ENCODE results near the gene IMPDH1. TPM values are rescaled to one million over a fixed set of nuclear protein-coding genes. Genes with fewer than 3 reads are reported as not detected.

Gene IMPDH1
- total and polyA plus RNA-seq, 2 experiments from 2014 or later: 34.7 to 70.5 TPM

- Histone ChIP-seq H3K4me3 (no peak overlapping the region), H3K4me1 (ENCODE audit: insufficient read depth) (no peaks in the 10 kb centered on the region), H3K4me2 (no peak overlapping the region), H3K79me2 (no peaks in the 10 kb centered on the region), H2AFZ (no peak overlapping the region), H3K27me3 (peaks cover 51% of the 10 kb centered on the region), H3K36me3 (replicated peaks; ENCODE audit: insufficient read depth, low read depth) (no peaks in the 10 kb centered on the region), H3K27ac (no peak overlapping the region), H3K9me3 (ENCODE audit: low read depth) (no peaks in the 10 kb centered on the region), H4K20me1 (ENCODE audit: insufficient read depth, poor library complexity, severe bottlenecking) (no peaks in the 10 kb centered on the region), H3K9me2 (replicated peaks; ENCODE audit: insufficient read depth) (no peaks in the 10 kb centered on the region)
- DNase-seq (ENCODE audit: low spot score): no peak
- TF ChIP-seq EZH2phosphoT487 (IDR thresholded peaks at IDR 0.05; ENCODE audit: low read depth, severe bottlenecking, unreplicated experiment) (no peak), EZH2 (IDR thresholded peaks at IDR 0.05; ENCODE audit: borderline replicate concordance) (no peak)
- TF ChIP-seq, protein P1, sequence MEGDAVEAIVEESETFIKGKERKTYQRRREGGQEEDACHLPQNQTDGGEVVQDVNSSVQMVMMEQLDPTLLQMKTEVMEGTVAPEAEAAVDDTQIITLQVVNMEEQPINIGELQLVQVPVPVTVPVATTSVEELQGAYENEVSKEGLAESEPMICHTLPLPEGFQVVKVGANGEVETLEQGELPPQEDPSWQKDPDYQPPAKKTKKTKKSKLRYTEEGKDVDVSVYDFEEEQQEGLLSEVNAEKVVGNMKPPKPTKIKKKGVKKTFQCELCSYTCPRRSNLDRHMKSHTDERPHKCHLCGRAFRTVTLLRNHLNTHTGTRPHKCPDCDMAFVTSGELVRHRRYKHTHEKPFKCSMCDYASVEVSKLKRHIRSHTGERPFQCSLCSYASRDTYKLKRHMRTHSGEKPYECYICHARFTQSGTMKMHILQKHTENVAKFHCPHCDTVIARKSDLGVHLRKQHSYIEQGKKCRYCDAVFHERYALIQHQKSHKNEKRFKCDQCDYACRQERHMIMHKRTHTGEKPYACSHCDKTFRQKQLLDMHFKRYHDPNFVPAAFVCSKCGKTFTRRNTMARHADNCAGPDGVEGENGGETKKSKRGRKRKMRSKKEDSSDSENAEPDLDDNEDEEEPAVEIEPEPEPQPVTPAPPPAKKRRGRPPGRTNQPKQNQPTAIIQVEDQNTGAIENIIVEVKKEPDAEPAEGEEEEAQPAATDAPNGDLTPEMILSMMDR (IDR thresholded peaks at IDR 0.05; ENCODE audit: poor library complexity): no peak
- 89% methylated on average over 29 of the region's 35 CpGs for WGBS (ENCODE audit: low lambda C conversion rate, missing lambda C conversion rate)
Measured at GRCh38 chr7:128350708-128351295, 59.0 kb downstream of the IMPDH1 start.

GRCh38 chr7:128349466-128349825, 60.3 kb downstream of the IMPDH1 start:
- no peak overlapping the region for H2AFZ ChIP-seq
- peaks cover 46% of the 10 kb centered on the region for H3K27me3 ChIP-seq
- H3K9me3 ChIP-seq (ENCODE audit: low read depth): no peaks in the 10 kb centered on the region
- no peaks in the 10 kb centered on the region for H4K20me1 ChIP-seq (ENCODE audit: insufficient read depth, poor library complexity, severe bottlenecking)
- no peaks in the 10 kb centered on the region for H3K4me1 ChIP-seq (ENCODE audit: insufficient read depth)
- H3K36me3 ChIP-seq (replicated peaks; ENCODE audit: insufficient read depth, low read depth): no peaks in the 10 kb centered on the region
- WGBS (ENCODE audit: low lambda C conversion rate, missing lambda C conversion rate): 44% methylated on average over 4 of the region's 4 CpGs
- no peak overlapping the region for H3K27ac ChIP-seq
- no peak overlapping the region for H3K4me2 ChIP-seq
- H3K9me2 ChIP-seq (replicated peaks; ENCODE audit: insufficient read depth): no peaks in the 10 kb centered on the region
- no peak for TF ChIP-seq EZH2phosphoT487 (IDR thresholded peaks at IDR 0.05; ENCODE audit: low read depth, severe bottlenecking, unreplicated experiment)
- TF ChIP-seq, protein P1 (IDR thresholded peaks at IDR 0.05; ENCODE audit: poor library complexity): no peak
- no peak for TF ChIP-seq EZH2 (IDR thresholded peaks at IDR 0.05; ENCODE audit: borderline replicate concordance)
- no peak for DNase-seq (ENCODE audit: low spot score)
- no peak overlapping the region for H3K4me3 ChIP-seq
- no peaks in the 10 kb centered on the region for H3K79me2 ChIP-seq

DNA sequence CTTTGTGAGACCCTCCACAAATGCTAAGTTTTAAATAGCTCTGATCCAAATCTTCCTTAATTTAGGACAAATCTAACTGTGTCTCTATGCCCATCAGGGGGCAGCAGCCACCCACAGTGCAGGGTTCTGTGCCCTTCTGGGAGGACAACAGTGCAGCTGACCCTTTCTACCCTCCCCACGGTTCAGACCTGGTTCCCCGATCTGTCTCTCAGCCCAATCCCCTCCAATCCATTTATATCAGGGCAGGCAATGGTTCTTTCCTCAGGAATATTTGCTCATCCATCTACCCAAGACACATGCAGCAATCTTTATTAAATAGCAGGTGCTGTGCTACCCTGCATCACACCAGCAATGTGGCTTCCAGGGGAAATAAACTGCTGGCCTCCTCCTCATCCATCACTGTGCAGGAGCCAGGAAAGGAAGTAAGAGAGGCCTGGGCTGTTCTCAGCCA, 62.1 kb downstream of the IMPDH1 start:
- TF ChIP-seq, protein P1 (IDR thresholded peaks at IDR 0.05; ENCODE audit: poor library complexity): peak; percentile 67
- no peak for TF ChIP-seq EZH2 (IDR thresholded peaks at IDR 0.05; ENCODE audit: borderline replicate concordance)
- no peak for TF ChIP-seq EZH2phosphoT487 (IDR thresholded peaks at IDR 0.05; ENCODE audit: low read depth, severe bottlenecking, unreplicated experiment)
- no peak overlapping the region for H2AFZ ChIP-seq
- peaks cover 7% of the 10 kb centered on the region for H3K79me2 ChIP-seq
- H3K4me3 ChIP-seq: no peak overlapping the region
- H3K36me3 ChIP-seq (replicated peaks; ENCODE audit: insufficient read depth, low read depth): no peaks in the 10 kb centered on the region
- no peaks in the 10 kb centered on the region for H3K9me3 ChIP-seq (ENCODE audit: low read depth)
- DNase-seq (ENCODE audit: low spot score): peak; percentile 58
- 17% methylated on average over 2 of the region's 2 CpGs for WGBS (ENCODE audit: low lambda C conversion rate, missing lambda C conversion rate)
- H3K4me1 ChIP-seq (ENCODE audit: insufficient read depth): peaks cover 2% of the 10 kb centered on the region
- H3K27me3 ChIP-seq: peaks cover 33% of the 10 kb centered on the region
- no peaks in the 10 kb centered on the region for H3K9me2 ChIP-seq (replicated peaks; ENCODE audit: insufficient read depth)
- H3K27ac ChIP-seq: no peak overlapping the region
- no peaks in the 10 kb centered on the region for H4K20me1 ChIP-seq (ENCODE audit: insufficient read depth, poor library complexity, severe bottlenecking)
- H3K4me2 ChIP-seq: no peak overlapping the region
